ENCODE measurements around the gene EIF4E2.

GRCh38 chr2:232581725-232582124 lies 31.2 kb downstream of the EIF4E2 start:
- TF ChIP-seq CTCF (IDR thresholded peaks at IDR 0.05) (no peak), POLR2A (IDR thresholded peaks at IDR 0.05) (no peak)

All from thyroid gland (tissue), 4 donors.